Measurements from ENCODE around the gene FXR2.

The FXR2 gene

DNA sequence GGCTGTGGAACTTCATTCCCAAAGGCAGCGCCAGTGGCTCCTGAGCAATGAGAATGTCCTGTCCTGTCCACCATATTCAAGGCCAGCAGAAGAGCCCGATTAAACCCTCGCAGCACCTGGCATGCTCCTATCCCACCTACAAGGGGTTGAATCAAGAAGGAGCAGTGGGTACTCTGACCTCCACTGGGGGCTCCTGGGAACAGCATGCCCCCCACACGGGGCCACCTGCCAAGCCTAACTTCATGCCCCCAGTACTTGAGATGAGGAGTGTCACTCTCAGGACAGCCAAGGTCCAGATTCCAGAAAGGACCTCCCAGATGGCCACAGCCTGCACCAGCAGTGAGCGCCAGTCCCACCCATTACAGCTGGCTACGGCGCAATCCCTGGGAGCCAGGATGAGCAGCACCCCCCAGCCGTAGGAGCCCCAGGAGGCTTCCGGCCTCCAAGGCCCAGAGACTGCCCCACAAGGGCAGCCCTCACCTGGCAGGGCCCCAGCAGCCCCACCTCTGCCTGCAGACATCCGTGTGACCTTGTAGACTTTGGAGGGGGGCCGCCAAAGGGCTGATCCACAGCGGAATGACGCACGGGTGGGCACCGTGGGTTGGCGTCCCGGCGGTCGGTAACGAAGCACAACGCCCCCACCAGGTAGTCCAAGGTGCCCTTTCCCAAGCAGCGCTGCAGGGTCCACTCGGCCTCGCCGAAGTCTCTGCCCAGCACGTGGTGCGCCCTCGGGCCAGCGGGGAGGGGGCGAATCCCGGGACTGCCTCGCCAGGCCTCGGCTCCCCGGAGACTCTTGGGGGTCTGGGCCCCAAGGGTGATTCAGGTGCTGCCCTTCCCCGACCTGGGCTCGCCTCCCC lies 32.1 kb downstream of the FXR2 start:
- DNase-seq (ENCODE audit: extremely low read depth, low read depth): no peak
- H3K4me3 ChIP-seq (replicated peaks; ENCODE audit: low read depth, low read length): peak overlapping the region; percentile 72
- TF ChIP-seq, protein P1, sequence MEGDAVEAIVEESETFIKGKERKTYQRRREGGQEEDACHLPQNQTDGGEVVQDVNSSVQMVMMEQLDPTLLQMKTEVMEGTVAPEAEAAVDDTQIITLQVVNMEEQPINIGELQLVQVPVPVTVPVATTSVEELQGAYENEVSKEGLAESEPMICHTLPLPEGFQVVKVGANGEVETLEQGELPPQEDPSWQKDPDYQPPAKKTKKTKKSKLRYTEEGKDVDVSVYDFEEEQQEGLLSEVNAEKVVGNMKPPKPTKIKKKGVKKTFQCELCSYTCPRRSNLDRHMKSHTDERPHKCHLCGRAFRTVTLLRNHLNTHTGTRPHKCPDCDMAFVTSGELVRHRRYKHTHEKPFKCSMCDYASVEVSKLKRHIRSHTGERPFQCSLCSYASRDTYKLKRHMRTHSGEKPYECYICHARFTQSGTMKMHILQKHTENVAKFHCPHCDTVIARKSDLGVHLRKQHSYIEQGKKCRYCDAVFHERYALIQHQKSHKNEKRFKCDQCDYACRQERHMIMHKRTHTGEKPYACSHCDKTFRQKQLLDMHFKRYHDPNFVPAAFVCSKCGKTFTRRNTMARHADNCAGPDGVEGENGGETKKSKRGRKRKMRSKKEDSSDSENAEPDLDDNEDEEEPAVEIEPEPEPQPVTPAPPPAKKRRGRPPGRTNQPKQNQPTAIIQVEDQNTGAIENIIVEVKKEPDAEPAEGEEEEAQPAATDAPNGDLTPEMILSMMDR (IDR thresholded peaks at IDR 0.05; ENCODE audit: low read depth, low read length, missing control alignments): no peak

DNA sequence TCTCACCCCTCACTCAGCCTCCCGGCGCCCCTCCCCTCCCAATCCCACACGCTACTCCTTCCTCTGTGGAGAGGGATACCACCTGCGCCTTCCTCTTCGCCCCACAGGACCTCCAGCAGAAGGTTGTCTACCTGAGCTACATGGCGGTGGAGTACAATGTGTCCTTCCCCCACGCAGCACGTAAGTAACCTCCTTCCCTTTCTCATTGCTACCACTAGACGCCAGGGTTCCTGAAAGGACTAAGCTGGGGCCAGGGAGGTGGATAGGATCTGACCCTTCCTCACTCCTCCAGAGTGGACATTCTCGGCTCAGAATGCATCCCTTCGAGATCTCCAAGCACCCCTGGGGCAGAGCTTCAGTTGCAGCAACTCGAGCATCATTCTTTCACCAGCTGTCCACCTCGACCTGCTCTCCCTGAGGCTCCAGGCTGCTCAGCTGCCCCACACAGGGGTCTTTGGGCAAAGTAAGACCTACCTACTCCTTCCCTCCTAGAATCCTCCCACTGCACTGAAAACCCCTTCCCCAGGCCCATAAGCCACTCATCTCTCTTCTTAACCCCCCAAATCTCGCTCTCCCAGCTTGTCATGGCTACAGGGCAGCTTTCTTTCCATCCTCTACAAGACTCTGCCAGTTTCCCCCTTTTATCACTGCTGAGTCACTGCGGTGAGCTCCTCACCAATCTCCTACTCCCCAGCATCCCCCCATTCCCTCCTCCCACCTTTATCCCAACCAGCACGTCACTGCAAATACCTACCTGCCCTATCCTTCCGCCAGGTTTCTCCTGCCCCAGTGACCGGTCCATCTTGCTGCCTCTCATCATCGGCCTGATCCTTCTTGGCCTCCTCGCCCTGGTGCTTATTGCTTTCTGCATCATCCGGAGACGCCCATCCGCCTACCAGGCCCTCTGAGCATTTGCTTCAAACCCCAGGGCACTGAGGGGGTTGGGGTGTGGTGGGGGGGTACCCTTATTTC lies 33.8 kb downstream of the FXR2 start:
- no peak overlapping the region for H3K4me3 ChIP-seq (replicated peaks; ENCODE audit: low read depth, low read length)
- TF ChIP-seq, protein P1 (IDR thresholded peaks at IDR 0.05; ENCODE audit: low read depth, low read length, missing control alignments): no peak
- no peak for DNase-seq (ENCODE audit: extremely low read depth, low read depth)

DNA sequence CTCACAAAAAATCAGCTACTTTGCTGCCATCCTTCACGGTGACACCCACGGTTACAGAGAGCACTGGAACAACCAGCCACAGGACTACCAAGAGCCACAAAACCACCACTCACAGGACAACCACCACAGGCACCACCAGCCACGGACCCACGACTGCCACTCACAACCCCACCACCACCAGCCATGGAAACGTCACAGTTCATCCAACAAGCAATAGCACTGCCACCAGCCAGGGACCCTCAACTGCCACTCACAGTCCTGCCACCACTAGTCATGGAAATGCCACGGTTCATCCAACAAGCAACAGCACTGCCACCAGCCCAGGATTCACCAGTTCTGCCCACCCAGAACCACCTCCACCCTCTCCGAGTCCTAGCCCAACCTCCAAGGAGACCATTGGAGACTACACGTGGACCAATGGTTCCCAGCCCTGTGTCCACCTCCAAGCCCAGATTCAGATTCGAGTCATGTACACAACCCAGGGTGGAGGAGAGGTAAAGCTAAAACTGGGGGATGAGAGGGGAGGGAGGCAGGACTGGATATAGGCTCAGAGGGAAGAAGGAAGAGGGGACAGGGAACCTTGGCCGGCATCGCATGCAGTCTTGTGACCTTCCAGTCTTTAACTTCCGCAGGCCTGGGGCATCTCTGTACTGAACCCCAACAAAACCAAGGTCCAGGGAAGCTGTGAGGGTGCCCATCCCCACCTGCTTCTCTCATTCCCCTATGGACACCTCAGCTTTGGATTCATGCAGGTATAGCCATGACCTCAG lies 34.7 kb downstream of the FXR2 start:
- H3K4me3 ChIP-seq (replicated peaks; ENCODE audit: low read depth, low read length): no peak overlapping the region
- TF ChIP-seq, protein P1 (IDR thresholded peaks at IDR 0.05; ENCODE audit: low read depth, low read length, missing control alignments): no peak
- no peak for DNase-seq (ENCODE audit: extremely low read depth, low read depth)

DNA sequence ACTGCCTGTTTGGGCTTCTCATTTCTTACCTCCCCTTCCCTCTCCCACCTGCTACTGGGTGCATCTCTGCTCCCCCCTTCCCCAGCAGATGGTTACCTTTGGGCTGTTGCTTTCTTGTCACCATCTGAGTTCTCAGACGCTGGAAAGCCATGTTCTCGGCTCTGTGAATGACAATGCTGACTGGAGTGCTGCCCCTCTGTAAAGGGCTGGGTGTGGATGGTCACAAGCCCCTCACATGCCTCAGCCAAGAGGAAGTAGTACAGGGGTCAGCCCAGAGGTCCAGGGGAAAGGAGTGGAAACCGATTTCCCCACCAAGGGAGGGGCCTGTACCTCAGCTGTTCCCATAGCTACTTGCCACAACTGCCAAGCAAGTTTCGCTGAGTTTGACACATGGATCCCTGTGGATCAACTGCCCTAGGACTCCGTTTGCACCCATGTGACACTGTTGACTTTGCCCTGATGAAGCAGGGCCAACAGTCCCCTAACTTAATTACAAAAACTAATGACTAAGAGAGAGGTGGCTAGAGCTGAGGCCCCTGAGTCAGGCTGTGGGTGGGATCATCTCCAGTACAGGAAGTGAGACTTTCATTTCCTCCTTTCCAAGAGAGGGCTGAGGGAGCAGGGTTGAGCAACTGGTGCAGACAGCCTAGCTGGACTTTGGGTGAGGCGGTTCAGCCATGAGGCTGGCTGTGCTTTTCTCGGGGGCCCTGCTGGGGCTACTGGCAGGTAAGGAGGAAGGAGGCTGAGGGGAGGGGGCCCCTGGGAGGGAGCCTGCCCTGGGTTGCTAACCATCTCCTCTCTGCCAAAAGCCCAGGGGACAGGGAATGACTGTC lies 35.5 kb downstream of the FXR2 start, which contains the start of gene CD68:
TSS of gene CD68 (plus strand) at position 638 of the 833 bp plus-strand sequence. CDS start at position 678, 40 bp downstream.
- TF ChIP-seq, protein P1 (IDR thresholded peaks at IDR 0.05; ENCODE audit: low read depth, low read length, missing control alignments): no peak
- H3K4me3 ChIP-seq (replicated peaks; ENCODE audit: low read depth, low read length): no peak within 1 kb of the TSS
- DNase-seq (ENCODE audit: extremely low read depth, low read depth): peak; percentile 87

DNA sequence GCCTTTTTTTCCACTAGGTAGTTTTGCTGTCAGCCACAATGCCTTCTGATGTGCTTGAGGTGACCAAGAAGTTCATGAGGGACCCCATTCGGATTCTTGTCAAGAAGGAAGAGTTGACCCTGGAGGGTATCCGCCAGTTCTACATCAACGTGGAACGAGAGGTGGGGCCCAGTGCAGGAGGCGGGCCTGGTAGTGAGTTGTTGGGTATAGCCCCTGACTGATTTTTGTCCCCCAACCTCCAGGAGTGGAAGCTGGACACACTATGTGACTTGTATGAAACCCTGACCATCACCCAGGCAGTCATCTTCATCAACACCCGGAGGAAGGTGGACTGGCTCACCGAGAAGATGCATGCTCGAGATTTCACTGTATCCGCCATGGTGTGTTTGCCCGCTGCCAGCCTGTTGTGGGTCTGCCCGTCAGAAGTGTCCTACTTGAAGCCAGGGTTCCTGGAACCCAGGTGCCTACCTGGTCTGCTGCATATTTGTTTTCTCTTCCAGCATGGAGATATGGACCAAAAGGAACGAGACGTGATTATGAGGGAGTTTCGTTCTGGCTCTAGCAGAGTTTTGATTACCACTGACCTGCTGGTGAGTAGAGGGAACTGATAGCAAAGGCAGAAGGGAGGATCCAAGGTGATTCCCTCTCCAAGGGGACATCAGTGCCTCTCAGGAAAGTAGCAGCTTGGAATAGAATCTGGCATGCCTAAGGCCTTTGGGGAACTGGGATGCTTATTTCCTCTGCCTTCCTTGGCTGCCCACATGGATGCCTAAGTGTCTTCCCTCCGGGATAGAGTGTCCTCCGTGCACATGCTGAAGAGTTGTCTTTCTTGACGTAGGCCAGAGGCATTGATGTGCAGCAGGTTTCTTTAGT lies 37.1 kb downstream of the FXR2 start:
- TF ChIP-seq, protein P1 (IDR thresholded peaks at IDR 0.05; ENCODE audit: low read depth, low read length, missing control alignments): no peak
- DNase-seq (ENCODE audit: extremely low read depth, low read depth): no peak
- no peak overlapping the region for H3K4me3 ChIP-seq (replicated peaks; ENCODE audit: low read depth, low read length)
